ENCODE measurements around the gene PCK2. TPM values are rescaled to one million over a fixed set of nuclear protein-coding genes. Genes with fewer than 3 reads are reported as not detected.

PCK2 gene
- total and polyA plus RNA-seq, 2 of the 13 experiments (the other 11 are each of a cell fraction or from before 2014, with no cell fraction given): 129 to 272 TPM

DNA sequence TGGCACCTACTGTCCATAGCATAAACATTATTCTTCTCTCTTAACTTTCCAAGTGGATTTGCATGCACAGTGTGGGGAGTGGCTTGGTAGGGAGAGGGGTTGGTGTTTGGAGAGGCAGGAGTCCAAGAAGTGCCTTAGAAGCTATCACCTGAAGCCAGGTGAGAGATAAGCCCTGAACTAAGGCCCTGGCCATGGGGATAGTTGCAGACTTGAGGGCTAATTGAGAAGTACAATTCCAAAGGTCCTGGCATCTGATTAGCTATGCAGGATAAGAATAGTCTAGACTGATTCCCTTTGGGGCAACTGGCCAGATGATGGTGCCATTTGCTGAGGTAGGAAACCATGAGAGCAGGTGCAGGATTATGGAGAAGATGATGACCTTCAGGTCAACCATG lies 2.0 kb upstream of the PCK2 start (continued):
- TF ChIP-seq, protein P1, sequence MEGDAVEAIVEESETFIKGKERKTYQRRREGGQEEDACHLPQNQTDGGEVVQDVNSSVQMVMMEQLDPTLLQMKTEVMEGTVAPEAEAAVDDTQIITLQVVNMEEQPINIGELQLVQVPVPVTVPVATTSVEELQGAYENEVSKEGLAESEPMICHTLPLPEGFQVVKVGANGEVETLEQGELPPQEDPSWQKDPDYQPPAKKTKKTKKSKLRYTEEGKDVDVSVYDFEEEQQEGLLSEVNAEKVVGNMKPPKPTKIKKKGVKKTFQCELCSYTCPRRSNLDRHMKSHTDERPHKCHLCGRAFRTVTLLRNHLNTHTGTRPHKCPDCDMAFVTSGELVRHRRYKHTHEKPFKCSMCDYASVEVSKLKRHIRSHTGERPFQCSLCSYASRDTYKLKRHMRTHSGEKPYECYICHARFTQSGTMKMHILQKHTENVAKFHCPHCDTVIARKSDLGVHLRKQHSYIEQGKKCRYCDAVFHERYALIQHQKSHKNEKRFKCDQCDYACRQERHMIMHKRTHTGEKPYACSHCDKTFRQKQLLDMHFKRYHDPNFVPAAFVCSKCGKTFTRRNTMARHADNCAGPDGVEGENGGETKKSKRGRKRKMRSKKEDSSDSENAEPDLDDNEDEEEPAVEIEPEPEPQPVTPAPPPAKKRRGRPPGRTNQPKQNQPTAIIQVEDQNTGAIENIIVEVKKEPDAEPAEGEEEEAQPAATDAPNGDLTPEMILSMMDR (CRISPR knock-in tag; IDR thresholded peaks at IDR 0.05): peak; percentile 40
- TF ChIP-seq POLR2A (IDR thresholded peaks at IDR 0.05; ENCODE audit: insufficient read depth in 1 of 2, low read depth in 2 of 2, low read length in 2 of 2) (0 out of 4 replicates have a peak, but pooled peaks of 1 of the 2 experiments have one; percentile 4), ZNF543 (CRISPR knock-in tag; IDR thresholded peaks at IDR 0.05) (0 out of 2 replicates have a peak, but pooled peaks have one; percentile 44), ZNF672 (CRISPR knock-in tag; IDR thresholded peaks at IDR 0.05) (no peak), ZNF230 (CRISPR knock-in tag; IDR thresholded peaks at IDR 0.05) (0 out of 2 replicates have a peak, but pooled peaks have one; percentile 18)
- TF ChIP-seq, protein P2, sequence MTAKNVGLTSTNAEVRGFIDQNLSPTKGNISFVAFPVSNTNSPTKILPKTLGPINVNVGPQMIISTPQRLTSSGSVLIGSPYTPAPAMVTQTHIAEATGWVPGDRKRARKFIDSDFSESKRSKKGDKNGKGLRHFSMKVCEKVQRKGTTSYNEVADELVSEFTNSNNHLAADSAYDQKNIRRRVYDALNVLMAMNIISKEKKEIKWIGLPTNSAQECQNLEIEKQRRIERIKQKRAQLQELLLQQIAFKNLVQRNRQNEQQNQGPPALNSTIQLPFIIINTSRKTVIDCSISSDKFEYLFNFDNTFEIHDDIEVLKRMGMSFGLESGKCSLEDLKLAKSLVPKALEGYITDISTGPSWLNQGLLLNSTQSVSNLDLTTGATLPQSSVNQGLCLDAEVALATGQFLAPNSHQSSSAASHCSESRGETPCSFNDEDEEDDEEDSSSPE (CRISPR knock-in tag; IDR thresholded peaks at IDR 0.05): no peak
- TF ChIP-seq, protein P3, sequence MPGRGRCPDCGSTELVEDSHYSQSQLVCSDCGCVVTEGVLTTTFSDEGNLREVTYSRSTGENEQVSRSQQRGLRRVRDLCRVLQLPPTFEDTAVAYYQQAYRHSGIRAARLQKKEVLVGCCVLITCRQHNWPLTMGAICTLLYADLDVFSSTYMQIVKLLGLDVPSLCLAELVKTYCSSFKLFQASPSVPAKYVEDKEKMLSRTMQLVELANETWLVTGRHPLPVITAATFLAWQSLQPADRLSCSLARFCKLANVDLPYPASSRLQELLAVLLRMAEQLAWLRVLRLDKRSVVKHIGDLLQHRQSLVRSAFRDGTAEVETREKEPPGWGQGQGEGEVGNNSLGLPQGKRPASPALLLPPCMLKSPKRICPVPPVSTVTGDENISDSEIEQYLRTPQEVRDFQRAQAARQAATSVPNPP (CRISPR knock-in tag; IDR thresholded peaks at IDR 0.05): peak; percentile 12; the same call in 1 of the 2 replicates
